Measurements from ENCODE around the gene BCL11B. TPM values are rescaled to one million over a fixed set of nuclear protein-coding genes. Genes with fewer than 3 reads are reported as not detected.

Gene BCL11B
- total RNA-seq, 1 donor = not detected

DNA sequence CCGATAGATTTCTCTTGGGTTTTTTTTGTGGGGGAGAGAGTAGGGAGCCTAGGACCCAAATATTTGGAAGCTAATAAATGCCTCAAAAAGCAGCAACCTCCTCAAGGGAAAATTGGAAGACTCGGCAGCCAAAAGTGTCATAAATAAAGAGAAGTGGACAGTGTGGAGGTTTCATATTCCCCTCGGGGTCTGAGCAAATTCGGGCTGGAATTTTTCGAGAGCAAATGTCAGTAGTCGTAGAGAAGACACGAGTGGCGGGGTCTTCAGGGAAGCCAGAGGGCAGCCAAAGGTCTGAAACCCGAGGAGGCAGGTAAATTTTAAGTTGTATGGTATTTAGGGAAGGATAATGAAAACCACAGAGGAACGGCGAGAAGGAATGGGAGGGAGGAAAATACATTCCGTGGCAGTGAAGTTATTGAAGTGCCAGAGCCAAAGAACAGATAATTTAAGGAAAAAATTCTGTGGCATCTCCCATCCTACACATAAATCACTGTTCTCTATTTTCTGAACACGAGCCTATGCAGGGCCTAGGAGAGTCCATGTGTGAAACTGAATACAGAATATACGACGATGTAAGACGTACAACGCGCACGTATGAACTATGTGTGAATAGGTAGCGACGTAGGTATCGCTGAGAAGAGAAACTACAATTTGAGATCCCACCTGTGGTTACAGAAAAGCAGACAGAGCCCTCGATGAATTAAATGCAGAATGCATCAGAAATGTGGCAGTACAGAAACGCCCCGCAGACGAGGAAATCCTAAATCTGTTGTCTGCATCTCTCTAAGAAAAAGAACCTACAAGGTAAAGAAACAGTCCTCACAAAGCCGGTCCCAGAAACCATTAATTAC lies 12.9 kb downstream of the BCL11B start:
- H3K4me3 ChIP-seq (ENCODE audit: low read depth, low read length) = no peak overlapping the region
- TF ChIP-seq, protein P1, sequence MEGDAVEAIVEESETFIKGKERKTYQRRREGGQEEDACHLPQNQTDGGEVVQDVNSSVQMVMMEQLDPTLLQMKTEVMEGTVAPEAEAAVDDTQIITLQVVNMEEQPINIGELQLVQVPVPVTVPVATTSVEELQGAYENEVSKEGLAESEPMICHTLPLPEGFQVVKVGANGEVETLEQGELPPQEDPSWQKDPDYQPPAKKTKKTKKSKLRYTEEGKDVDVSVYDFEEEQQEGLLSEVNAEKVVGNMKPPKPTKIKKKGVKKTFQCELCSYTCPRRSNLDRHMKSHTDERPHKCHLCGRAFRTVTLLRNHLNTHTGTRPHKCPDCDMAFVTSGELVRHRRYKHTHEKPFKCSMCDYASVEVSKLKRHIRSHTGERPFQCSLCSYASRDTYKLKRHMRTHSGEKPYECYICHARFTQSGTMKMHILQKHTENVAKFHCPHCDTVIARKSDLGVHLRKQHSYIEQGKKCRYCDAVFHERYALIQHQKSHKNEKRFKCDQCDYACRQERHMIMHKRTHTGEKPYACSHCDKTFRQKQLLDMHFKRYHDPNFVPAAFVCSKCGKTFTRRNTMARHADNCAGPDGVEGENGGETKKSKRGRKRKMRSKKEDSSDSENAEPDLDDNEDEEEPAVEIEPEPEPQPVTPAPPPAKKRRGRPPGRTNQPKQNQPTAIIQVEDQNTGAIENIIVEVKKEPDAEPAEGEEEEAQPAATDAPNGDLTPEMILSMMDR (IDR thresholded peaks at IDR 0.05; ENCODE audit: insufficient read depth, low read depth, low read length) = no peak
- DNase-seq (ENCODE audit: low read depth) = no peak

DNA sequence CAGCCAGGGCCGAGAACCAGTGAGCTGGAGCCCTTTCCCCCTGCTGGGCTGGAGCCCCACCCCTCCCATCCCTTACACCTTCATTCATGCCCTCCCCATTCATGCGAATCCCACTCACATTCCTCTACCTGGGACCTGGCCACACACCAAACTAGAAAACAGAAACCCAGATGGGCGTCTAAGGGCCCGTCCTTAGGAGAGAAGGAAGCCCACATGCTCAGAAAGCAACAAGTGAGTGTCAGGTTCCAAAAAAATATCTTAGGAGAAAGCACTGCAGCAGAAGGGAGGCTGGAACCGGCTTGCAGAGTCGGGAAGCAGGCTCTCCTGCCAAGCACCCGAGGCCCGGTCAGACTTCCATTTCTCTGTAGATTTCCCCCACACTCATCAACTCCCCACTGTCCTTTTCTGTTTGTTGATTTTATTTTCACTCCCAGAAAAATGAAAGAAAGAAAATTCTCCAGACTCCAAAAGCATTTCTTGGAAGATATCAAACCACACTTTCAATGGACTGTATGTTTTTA lies 13.6 kb downstream of the BCL11B start:
- no peak overlapping the region for H3K4me3 ChIP-seq (ENCODE audit: low read depth, low read length)
- DNase-seq (ENCODE audit: low read depth) = no peak
- TF ChIP-seq, protein P1 (IDR thresholded peaks at IDR 0.05; ENCODE audit: insufficient read depth, low read depth, low read length) = no peak

DNA sequence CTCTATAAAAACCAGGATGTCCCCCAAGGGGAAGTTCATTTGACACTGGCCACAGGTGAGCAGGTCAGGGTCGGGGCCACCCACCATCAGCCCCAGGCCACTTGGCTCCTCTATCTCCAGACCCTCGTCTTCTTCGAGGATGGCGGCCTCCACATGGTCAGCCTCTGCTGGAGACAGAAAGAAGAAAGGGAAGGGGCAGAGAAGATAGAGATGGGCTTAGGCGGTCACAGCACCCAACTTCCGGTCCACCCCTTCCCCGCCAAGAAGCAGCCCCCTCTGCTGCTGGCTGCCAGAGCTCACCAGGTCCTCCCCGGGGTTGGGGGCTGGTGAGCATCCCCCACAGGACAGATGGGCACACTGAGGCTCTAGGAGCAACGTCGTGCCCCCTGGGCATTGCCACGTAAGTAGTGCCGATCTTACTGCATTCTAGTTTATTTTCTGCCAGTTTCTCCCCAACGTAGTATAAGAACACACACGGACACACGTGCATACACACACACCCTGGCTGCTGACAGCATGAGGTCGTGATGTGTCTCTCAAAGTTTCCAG lies 14.2 kb downstream of the BCL11B start:
- no peak overlapping the region for H3K4me3 ChIP-seq (ENCODE audit: low read depth, low read length)
- DNase-seq (ENCODE audit: low read depth) = no peak
- TF ChIP-seq, protein P1 (IDR thresholded peaks at IDR 0.05; ENCODE audit: insufficient read depth, low read depth, low read length) = no peak

- TF ChIP-seq, protein P1 (IDR thresholded peaks at IDR 0.05; ENCODE audit: insufficient read depth, low read depth, low read length) = no peak
- DNase-seq (ENCODE audit: low read depth) = no peak
- H3K4me3 ChIP-seq (ENCODE audit: low read depth, low read length) = no peak overlapping the region
Measured at GRCh38 chr14:99257122-99257672, 14.8 kb downstream of the BCL11B start.

DNA sequence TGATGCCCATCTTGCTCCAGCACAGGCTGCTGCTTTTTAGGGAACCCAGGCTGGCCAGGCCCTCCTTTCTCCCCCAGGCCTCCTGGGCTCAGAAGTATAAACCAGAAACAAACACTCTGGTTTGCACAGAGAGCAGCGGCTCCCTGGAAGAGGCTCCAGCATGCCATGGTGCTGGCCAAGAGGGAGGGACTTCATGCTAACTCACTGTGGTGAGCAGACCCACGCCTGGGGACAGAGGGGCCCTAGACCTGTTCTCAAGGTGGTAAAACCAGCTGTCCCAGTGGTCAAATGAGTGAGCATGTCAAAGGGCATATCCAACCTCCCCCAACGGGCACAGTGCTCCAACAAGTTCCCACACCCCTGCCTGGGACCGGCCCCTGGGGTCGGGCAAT lies 15.5 kb downstream of the BCL11B start:
- no peak overlapping the region for H3K4me3 ChIP-seq (ENCODE audit: low read depth, low read length)
- no peak for DNase-seq (ENCODE audit: low read depth)
- TF ChIP-seq, protein P1 (IDR thresholded peaks at IDR 0.05; ENCODE audit: insufficient read depth, low read depth, low read length) = no peak

GRCh38 chr14:99255621-99256482 lies 16.1 kb downstream of the BCL11B start:
- DNase-seq (ENCODE audit: low read depth) = no peak
- H3K4me3 ChIP-seq (ENCODE audit: low read depth, low read length) = no peak overlapping the region
- TF ChIP-seq, protein P1 (IDR thresholded peaks at IDR 0.05; ENCODE audit: insufficient read depth, low read depth, low read length) = no peak
